ENCODE data around the gene BANP.

The BANP gene

GRCh38 chr16:87914812-87915211, 36.4 kb upstream of the BANP start:
- Histone ChIP-seq H3K4me2 (ENCODE audit: low read length) (no peak overlapping the region), H3K79me2 (ENCODE audit: control insufficient read depth, insufficient read depth, low read length, poor library complexity) (no peaks in the 10 kb centered on the region), H3K23ac (ENCODE audit: low read length) (no peak overlapping the region), H2BK12ac (ENCODE audit: low read length) (no peak overlapping the region), H3K4me1 (ENCODE audit: control insufficient read depth in 1 of 2, insufficient read depth in 2 of 2, low read length in 2 of 2) (no peaks in the 10 kb centered on the region), H3K36me3 (ENCODE audit: control insufficient read depth in 1 of 2, insufficient read depth in 2 of 2, low read length in 2 of 2) (no peaks in the 10 kb centered on the region), H3K27me3 (ENCODE audit: insufficient read depth, low read length) (no peaks in the 10 kb centered on the region), H3K9me3 (ENCODE audit: insufficient read depth, low read depth, low read length) (peaks cover 3% of the 10 kb centered on the region), H2BK5ac (ENCODE audit: low read depth, low read length, poor library complexity) (no peak overlapping the region), H3K4ac (ENCODE audit: low read depth, low read length) (no peak overlapping the region), H2AFZ (ENCODE audit: insufficient read depth, low read length, poor library complexity) (no peak overlapping the region), H2AK5ac (ENCODE audit: low read length) (no peak overlapping the region), H4K8ac (ENCODE audit: low read depth, low read length) (no peak overlapping the region), H3K18ac (ENCODE audit: low read length) (no peak overlapping the region), H3K27ac (ENCODE audit: low read depth, low read length) (no peak overlapping the region), H4K91ac (ENCODE audit: low read depth, low read length) (no peak overlapping the region), H3K79me1 (ENCODE audit: low read length) (no peaks in the 10 kb centered on the region), H4K12ac (ENCODE audit: low read depth, low read length) (no peak overlapping the region), H3K9ac (ENCODE audit: low read length) (no peak overlapping the region), H3K4me3 (ENCODE audit: low read depth, low read length) (no peak overlapping the region), H2BK120ac (ENCODE audit: insufficient read depth, low read length, poor library complexity) (no peak overlapping the region), H3K14ac (ENCODE audit: low read length) (no peak overlapping the region)
- WGBS (ENCODE audit: extremely low coverage, insufficient coverage, insufficient read length), result no CpG with 5 or more reads among the region's 25 CpGs
- DNase-seq, result no peak

GRCh38 chr16:87917503-87917902, 33.7 kb upstream of the BANP start:
- no peak overlapping the region for H3K18ac ChIP-seq (ENCODE audit: low read length)
- H2AK5ac ChIP-seq (ENCODE audit: low read length), result no peak overlapping the region
- no peak overlapping the region for H3K9ac ChIP-seq (ENCODE audit: low read length)
- no peak overlapping the region for H4K12ac ChIP-seq (ENCODE audit: low read depth, low read length)
- H3K4me3 ChIP-seq (ENCODE audit: low read depth, low read length), result no peak overlapping the region
- H2BK120ac ChIP-seq (ENCODE audit: insufficient read depth, low read length, poor library complexity), result no peak overlapping the region
- peaks cover 3% of the 10 kb centered on the region for H3K9me3 ChIP-seq (ENCODE audit: insufficient read depth, low read depth, low read length)
- no peak overlapping the region for H2BK5ac ChIP-seq (ENCODE audit: low read depth, low read length, poor library complexity)
- DNase-seq, result no peak
- H3K14ac ChIP-seq (ENCODE audit: low read length), result no peak overlapping the region
- no peak overlapping the region for H3K4me2 ChIP-seq (ENCODE audit: low read length)
- no peaks in the 10 kb centered on the region for H3K36me3 ChIP-seq (ENCODE audit: control insufficient read depth in 1 of 2, insufficient read depth in 2 of 2, low read length in 2 of 2)
- no peak overlapping the region for H2BK12ac ChIP-seq (ENCODE audit: low read length)
- no peak overlapping the region for H2AFZ ChIP-seq (ENCODE audit: insufficient read depth, low read length, poor library complexity)
- no peaks in the 10 kb centered on the region for H3K27me3 ChIP-seq (ENCODE audit: insufficient read depth, low read length)
- H4K91ac ChIP-seq (ENCODE audit: low read depth, low read length), result no peak overlapping the region
- no peak overlapping the region for H3K27ac ChIP-seq (ENCODE audit: low read depth, low read length)
- WGBS (ENCODE audit: extremely low coverage, insufficient coverage, insufficient read length), result no CpG with 5 or more reads among the region's 9 CpGs
- H3K23ac ChIP-seq (ENCODE audit: low read length), result no peak overlapping the region
- no peaks in the 10 kb centered on the region for H3K4me1 ChIP-seq (ENCODE audit: control insufficient read depth in 1 of 2, insufficient read depth in 2 of 2, low read length in 2 of 2)
- H3K79me2 ChIP-seq (ENCODE audit: control insufficient read depth, insufficient read depth, low read length, poor library complexity), result no peaks in the 10 kb centered on the region
- no peaks in the 10 kb centered on the region for H3K79me1 ChIP-seq (ENCODE audit: low read length)
- no peak overlapping the region for H4K8ac ChIP-seq (ENCODE audit: low read depth, low read length)
- H3K4ac ChIP-seq (ENCODE audit: low read depth, low read length), result no peak overlapping the region

GRCh38 chr16:87918338-87918737, 32.9 kb upstream of the BANP start:
- H2AK5ac ChIP-seq (ENCODE audit: low read length), result no peak overlapping the region
- H2BK5ac ChIP-seq (ENCODE audit: low read depth, low read length, poor library complexity), result no peak overlapping the region
- H4K12ac ChIP-seq (ENCODE audit: low read depth, low read length), result no peak overlapping the region
- DNase-seq, result peak in 1 of 2 donors; percentile 30
- H3K27me3 ChIP-seq (ENCODE audit: insufficient read depth, low read length), result no peaks in the 10 kb centered on the region
- H2AFZ ChIP-seq (ENCODE audit: insufficient read depth, low read length, poor library complexity), result no peak overlapping the region
- H3K18ac ChIP-seq (ENCODE audit: low read length), result no peak overlapping the region
- no peak overlapping the region for H3K9ac ChIP-seq (ENCODE audit: low read length)
- no peak overlapping the region for H3K27ac ChIP-seq (ENCODE audit: low read depth, low read length)
- H3K4me2 ChIP-seq (ENCODE audit: low read length), result no peak overlapping the region
- no peak overlapping the region for H3K23ac ChIP-seq (ENCODE audit: low read length)
- peaks cover 3% of the 10 kb centered on the region for H3K9me3 ChIP-seq (ENCODE audit: insufficient read depth, low read depth, low read length)
- no peaks in the 10 kb centered on the region for H3K4me1 ChIP-seq (ENCODE audit: control insufficient read depth in 1 of 2, insufficient read depth in 2 of 2, low read length in 2 of 2)
- H3K4ac ChIP-seq (ENCODE audit: low read depth, low read length), result no peak overlapping the region
- H2BK120ac ChIP-seq (ENCODE audit: insufficient read depth, low read length, poor library complexity), result no peak overlapping the region
- no CpG with 5 or more reads among the region's 13 CpGs for WGBS (ENCODE audit: extremely low coverage, insufficient coverage, insufficient read length)
- no peaks in the 10 kb centered on the region for H3K36me3 ChIP-seq (ENCODE audit: control insufficient read depth in 1 of 2, insufficient read depth in 2 of 2, low read length in 2 of 2)
- no peaks in the 10 kb centered on the region for H3K79me1 ChIP-seq (ENCODE audit: low read length)
- H4K91ac ChIP-seq (ENCODE audit: low read depth, low read length), result no peak overlapping the region
- H3K4me3 ChIP-seq (ENCODE audit: low read depth, low read length), result no peak overlapping the region
- H2BK12ac ChIP-seq (ENCODE audit: low read length), result no peak overlapping the region
- no peak overlapping the region for H4K8ac ChIP-seq (ENCODE audit: low read depth, low read length)
- H3K14ac ChIP-seq (ENCODE audit: low read length), result no peak overlapping the region
- no peaks in the 10 kb centered on the region for H3K79me2 ChIP-seq (ENCODE audit: control insufficient read depth, insufficient read depth, low read length, poor library complexity)

GRCh38 chr16:87918866-87919680, 32.2 kb upstream of the BANP start:
- no peak for DNase-seq
- Histone ChIP-seq H3K9me3 (ENCODE audit: insufficient read depth, low read depth, low read length) (peaks cover 3% of the 10 kb centered on the region), H3K18ac (ENCODE audit: low read length) (no peak overlapping the region), H2BK5ac (ENCODE audit: low read depth, low read length, poor library complexity) (no peak overlapping the region), H2BK120ac (ENCODE audit: insufficient read depth, low read length, poor library complexity) (no peak overlapping the region), H4K8ac (ENCODE audit: low read depth, low read length) (no peak overlapping the region), H3K4me3 (ENCODE audit: low read depth, low read length) (no peak overlapping the region), H3K9ac (ENCODE audit: low read length) (no peak overlapping the region), H3K79me1 (ENCODE audit: low read length) (no peaks in the 10 kb centered on the region), H2AFZ (ENCODE audit: insufficient read depth, low read length, poor library complexity) (no peak overlapping the region), H3K27ac (ENCODE audit: low read depth, low read length) (no peak overlapping the region), H3K79me2 (ENCODE audit: control insufficient read depth, insufficient read depth, low read length, poor library complexity) (no peaks in the 10 kb centered on the region), H4K12ac (ENCODE audit: low read depth, low read length) (no peak overlapping the region), H3K23ac (ENCODE audit: low read length) (no peak overlapping the region), H3K27me3 (ENCODE audit: insufficient read depth, low read length) (no peaks in the 10 kb centered on the region), H2AK5ac (ENCODE audit: low read length) (no peak overlapping the region), H4K91ac (ENCODE audit: low read depth, low read length) (no peak overlapping the region), H3K4ac (ENCODE audit: low read depth, low read length) (no peak overlapping the region), H2BK12ac (ENCODE audit: low read length) (no peak overlapping the region), H3K14ac (ENCODE audit: low read length) (no peak overlapping the region), H3K4me1 (ENCODE audit: control insufficient read depth in 1 of 2, insufficient read depth in 2 of 2, low read length in 2 of 2) (no peaks in the 10 kb centered on the region), H3K36me3 (ENCODE audit: control insufficient read depth in 1 of 2, insufficient read depth in 2 of 2, low read length in 2 of 2) (no peaks in the 10 kb centered on the region), H3K4me2 (ENCODE audit: low read length) (no peak overlapping the region)
- WGBS (ENCODE audit: extremely low coverage, insufficient coverage, insufficient read length), result no CpG with 5 or more reads among the region's 37 CpGs

All from trophoblast cell (in vitro differentiated cells and primary cell).